Karpas-422 (cell line): ENCODE data around the gene PDCL2. TPM values are rescaled to one million over a fixed set of nuclear protein-coding genes. Genes with fewer than 3 reads are reported as not detected.
"Not testable (repeated sequence)": the region's sequence is repeated elsewhere in the genome, so short reads cannot be mapped to it uniquely, and the experiment has no call there.

Experiments used
- DNase-seq: peaks from one replicate; pipeline ENCODE4 v3.0.0-alpha.2; 2015
- H2AFZ ChIP-seq: fragments of 200-600 bp; sonication (generic); 2 replicates; pipeline ENCODE4 v1.6.1; 2014; ENCODE audit warnings: antibody characterized with exemption, low read length, mixed read lengths
- H3K27ac ChIP-seq: fragments of 200-600 bp; sonication (generic); 2 replicates; pipeline ENCODE4 v1.5.1; 2014; ENCODE audit warnings: mild to moderate bottlenecking, low read length, moderate library complexity
- H3K27me3 ChIP-seq: fragments of 200-600 bp; sonication (generic); 2 replicates; pipeline ENCODE4 v1.6.1; 2014; ENCODE audit warnings: low read length, mixed read lengths
- H3K36me3 ChIP-seq: fragments of 200-600 bp; sonication (generic); 2 replicates; pipeline ENCODE4 v1.6.1; 2014; ENCODE audit warnings: low read length, mixed read lengths; ENCODE audit not compliant: insufficient read depth
- H3K4me1 ChIP-seq: fragments of 200-600 bp; sonication (generic); 2 replicates; pipeline ENCODE4 v1.6.1; 2014; ENCODE audit warnings: mild to moderate bottlenecking, low read length, mixed read lengths
- H3K4me2 ChIP-seq: fragments of 200-600 bp; sonication (generic); 2 replicates; pipeline ENCODE4 v1.6.1; 2014; ENCODE audit warnings: low read length, low read depth, mild to moderate bottlenecking; ENCODE audit not compliant: poor library complexity, severe bottlenecking
- H3K4me3 ChIP-seq: fragments of 200-600 bp; sonication (generic); 2 replicates; pipeline ENCODE4 v1.5.1; 2014; ENCODE audit warnings: mild to moderate bottlenecking, antibody characterized with exemption, low read length, mixed read lengths
- H3K79me2 ChIP-seq: fragments of 200-600 bp; sonication (generic); 2 replicates; pipeline ENCODE4 v1.6.1; 2014; ENCODE audit warnings: mild to moderate bottlenecking, low read length, mixed read lengths
- H3K9ac ChIP-seq: fragments of 200-600 bp; sonication (generic); 2 replicates; pipeline ENCODE4 v1.6.0; 2014; ENCODE audit warnings: low read length
- H3K9me2 ChIP-seq: fragments of 200-600 bp; sonication (generic), shearing (Covaris generic); replicated peaks from 2 replicates; pipeline ENCODE4 v1.6.0; 2014; ENCODE audit warnings: mild to moderate bottlenecking, low read length, moderate library complexity; ENCODE audit not compliant: insufficient read depth
- H3K9me3 ChIP-seq: fragments of 300-700, 200-600 bp; sonication (generic); 2 replicates; pipeline ENCODE4 v1.6.1; 2014; ENCODE audit warnings: low read length, mixed read lengths
- H4K20me1 ChIP-seq: fragments of 200-600 bp; sonication (generic); 2 replicates; pipeline ENCODE4 v1.6.1; 2014; ENCODE audit warnings: mild to moderate bottlenecking, antibody characterized with exemption, low read length, low read depth; ENCODE audit not compliant: insufficient read depth
- total RNA-seq: library from RNA; depleted of rRNA; stranded (reverse); fragments of >200 nt; shearing (Covaris generic); gene quantifications from 2 replicates; pipeline ENCODE4 v1.2.3, GENCODE V29; 2014; ENCODE audit warnings: low replicate concordance

The PDCL2 gene
- total RNA-seq, 1 experiment from 2014 or later, result not detected

DNA sequence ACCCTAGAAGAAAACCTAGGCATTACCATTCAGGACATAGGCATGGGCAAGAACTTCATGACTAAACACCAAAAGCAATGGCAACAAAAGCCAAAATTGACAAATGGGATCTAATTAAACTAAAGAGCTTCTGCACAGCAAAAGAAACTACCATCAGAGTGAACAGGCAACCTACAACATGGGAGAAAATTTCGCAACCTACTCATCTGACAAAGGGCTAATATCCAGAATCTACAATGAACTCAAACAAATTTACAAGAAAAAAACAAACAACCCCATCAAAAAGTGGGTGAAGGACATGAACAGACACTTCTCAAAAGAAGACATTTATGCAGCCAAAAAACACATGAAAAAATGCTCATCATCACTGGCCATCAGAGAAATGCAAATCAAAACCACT lies 32.0 kb upstream of the PDCL2 start:
- H3K4me2 ChIP-seq, H4K20me1 ChIP-seq, H3K27me3 ChIP-seq, H3K79me2 ChIP-seq, DNase-seq, H3K36me3 ChIP-seq, H3K27ac ChIP-seq, H2AFZ ChIP-seq, H3K9me2 ChIP-seq, H3K4me1 ChIP-seq, H3K9ac ChIP-seq, H3K9me3 ChIP-seq, H3K4me3 ChIP-seq: not testable (repeated sequence)

DNA sequence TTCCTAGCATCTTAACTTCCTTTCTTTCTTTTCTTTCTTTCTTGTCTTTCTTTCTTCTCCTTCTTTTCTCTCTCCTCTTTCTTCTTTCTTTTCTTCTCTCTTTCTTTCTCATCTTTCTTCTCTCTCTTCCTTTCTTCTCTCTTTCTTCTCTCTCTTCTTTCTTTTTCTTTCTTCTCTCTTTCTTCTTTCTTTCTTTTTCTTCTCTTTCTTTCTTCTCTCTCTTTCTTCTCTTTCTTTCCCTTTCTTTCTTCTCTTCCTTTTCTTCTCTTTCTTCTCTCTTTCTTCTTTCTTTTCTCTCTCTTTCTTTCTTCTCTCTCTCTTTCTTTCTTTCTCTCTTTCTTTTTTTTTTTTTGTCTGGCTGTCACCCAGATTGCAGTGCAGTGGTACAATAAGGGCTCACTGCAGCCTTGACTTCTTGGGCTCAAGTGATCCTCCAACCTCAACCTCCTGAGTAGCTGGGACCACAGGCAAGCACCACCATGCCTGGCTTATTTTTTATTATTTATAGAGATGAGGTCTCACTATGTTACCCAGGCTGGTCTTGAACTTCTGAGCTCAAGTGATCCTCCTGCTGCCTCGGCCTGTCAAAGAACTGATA lies 26.6 kb upstream of the PDCL2 start:
- Histone ChIP-seq H3K4me3 (no peak overlapping the region), H3K9ac (no peak overlapping the region), H3K79me2 (no peaks in the 10 kb centered on the region), H3K36me3 (no peaks in the 10 kb centered on the region), H2AFZ (no peak overlapping the region), H3K4me2 (no peak overlapping the region), H3K27ac (no peak overlapping the region), H3K9me3 (no peaks in the 10 kb centered on the region), H3K9me2 (no peaks in the 10 kb centered on the region), H4K20me1 (no peaks in the 10 kb centered on the region), H3K27me3 (no peaks in the 10 kb centered on the region), H3K4me1 (no peaks in the 10 kb centered on the region)
- no peak for DNase-seq

DNA sequence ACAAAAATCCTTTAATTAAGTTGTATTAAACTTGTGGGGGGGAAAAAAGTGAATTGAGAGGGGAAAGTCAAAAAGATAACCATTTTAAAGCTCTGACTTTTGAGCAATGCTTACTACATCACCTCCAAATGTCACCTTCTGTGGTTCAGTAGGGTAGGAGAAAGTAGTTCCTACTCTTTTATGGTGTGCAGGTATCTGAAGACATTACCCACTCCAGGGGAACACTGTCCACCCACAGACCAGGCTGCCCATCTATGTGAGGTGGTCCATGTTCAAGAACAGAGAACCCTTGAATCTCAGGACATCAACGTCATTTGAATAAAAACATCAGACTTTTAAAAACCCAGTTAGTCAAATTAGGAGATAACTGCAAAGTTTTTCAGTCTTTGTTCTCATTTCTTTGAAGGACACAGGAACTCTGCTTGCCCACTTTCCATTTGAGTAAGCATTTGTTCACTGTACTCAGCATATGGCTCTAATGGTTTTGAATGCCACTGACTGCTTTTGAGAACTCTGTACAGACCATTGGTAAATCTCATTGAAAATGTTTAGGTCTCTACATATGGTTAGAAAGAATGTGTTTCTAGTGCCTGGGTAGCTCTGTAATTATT lies 25.6 kb upstream of the PDCL2 start:
- Histone ChIP-seq H4K20me1 (no peaks in the 10 kb centered on the region), H3K4me1 (no peaks in the 10 kb centered on the region), H3K4me3 (no peak overlapping the region), H3K27me3 (no peaks in the 10 kb centered on the region), H3K4me2 (no peak overlapping the region), H3K36me3 (no peaks in the 10 kb centered on the region), H3K9ac (no peak overlapping the region), H3K79me2 (no peaks in the 10 kb centered on the region), H2AFZ (no peak overlapping the region), H3K27ac (no peak overlapping the region), H3K9me3 (no peaks in the 10 kb centered on the region), H3K9me2 (no peaks in the 10 kb centered on the region)
- no peak for DNase-seq

DNA sequence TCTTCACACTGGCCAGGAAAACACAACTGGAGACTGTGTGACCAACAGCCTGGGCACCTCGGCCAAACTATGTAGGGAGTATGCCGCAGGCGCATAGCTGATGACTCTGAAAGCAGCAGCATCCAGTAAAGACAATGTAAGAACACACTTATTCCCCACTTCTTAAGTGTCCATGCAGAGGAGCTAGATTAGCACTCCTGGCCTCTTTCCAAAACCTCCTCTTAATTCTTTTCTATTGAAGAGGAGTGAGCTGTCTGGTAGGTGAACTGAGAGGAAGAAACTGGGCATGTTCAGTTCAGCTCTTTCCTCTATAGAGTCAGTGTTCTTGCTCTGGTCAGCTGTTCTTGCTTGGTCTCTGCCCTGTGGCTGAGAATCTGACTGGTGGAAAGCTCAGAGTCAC lies 23.0 kb upstream of the PDCL2 start:
- Histone ChIP-seq H3K36me3 (no peaks in the 10 kb centered on the region), H3K9ac (no peak overlapping the region), H3K4me1 (no peaks in the 10 kb centered on the region), H3K4me3 (no peak overlapping the region), H2AFZ (no peak overlapping the region), H3K27me3 (no peaks in the 10 kb centered on the region), H3K27ac (no peak overlapping the region), H3K79me2 (no peaks in the 10 kb centered on the region), H3K9me3 (no peaks in the 10 kb centered on the region), H4K20me1 (no peaks in the 10 kb centered on the region), H3K4me2 (no peak overlapping the region), H3K9me2 (no peaks in the 10 kb centered on the region)
- DNase-seq, result no peak

DNA sequence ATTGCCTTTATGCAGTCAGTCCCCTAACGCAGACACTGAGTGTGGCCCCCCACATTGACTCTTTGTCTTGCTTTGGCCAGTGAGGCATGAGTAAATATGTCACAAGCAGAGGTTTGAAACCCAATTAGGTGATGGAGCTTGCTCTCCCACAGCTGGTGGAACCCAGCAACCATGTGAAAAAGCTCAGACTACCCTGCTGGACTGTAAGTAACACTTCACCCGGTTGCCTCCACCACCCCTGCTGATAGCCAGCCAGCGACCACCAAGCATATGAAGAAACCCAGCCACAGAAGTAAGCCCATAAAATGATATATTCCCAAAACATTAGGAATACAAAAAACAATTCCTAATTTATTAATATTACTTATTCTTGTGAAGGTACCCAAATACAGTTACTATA lies 21.6 kb upstream of the PDCL2 start:
- H2AFZ ChIP-seq, result no peak overlapping the region

DNA sequence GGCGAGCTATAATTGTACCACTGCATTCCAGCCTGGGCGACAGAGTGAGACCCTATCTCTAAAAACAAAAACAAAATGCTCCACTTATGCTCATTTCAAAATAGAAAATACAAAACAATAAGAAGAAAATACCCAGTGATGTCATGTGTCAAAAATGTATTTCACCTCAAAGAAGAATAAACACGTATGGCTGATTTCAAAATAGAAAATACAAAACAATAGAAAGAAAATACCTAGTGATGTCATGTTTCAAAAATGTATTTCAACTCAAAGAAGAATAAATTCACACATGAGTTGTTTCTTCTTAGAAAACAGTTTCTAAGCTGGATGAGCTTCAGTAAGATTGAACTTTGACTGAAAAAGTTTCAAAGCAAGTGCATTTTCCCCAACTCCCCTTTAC lies 20.3 kb upstream of the PDCL2 start:
- H3K9me3 ChIP-seq, result no peaks in the 10 kb centered on the region
- no peak overlapping the region for H3K4me2 ChIP-seq
- no peaks in the 10 kb centered on the region for H3K79me2 ChIP-seq
- no peaks in the 10 kb centered on the region for H3K36me3 ChIP-seq
- no peak overlapping the region for H3K4me3 ChIP-seq
- no peak overlapping the region for H3K27ac ChIP-seq
- no peaks in the 10 kb centered on the region for H3K4me1 ChIP-seq
- H4K20me1 ChIP-seq, result no peaks in the 10 kb centered on the region
- no peak overlapping the region for H2AFZ ChIP-seq
- no peak for DNase-seq
- H3K27me3 ChIP-seq, result no peaks in the 10 kb centered on the region
- H3K9me2 ChIP-seq, result no peaks in the 10 kb centered on the region
- no peak overlapping the region for H3K9ac ChIP-seq

More for the DNA sequence above, 21.6 kb upstream of the PDCL2 start:
- H3K4me3 ChIP-seq, result no peak overlapping the region
- H3K9me3 ChIP-seq, result no peaks in the 10 kb centered on the region
- H3K79me2 ChIP-seq, result no peaks in the 10 kb centered on the region
- no peaks in the 10 kb centered on the region for H4K20me1 ChIP-seq
- DNase-seq, result no peak
- no peak overlapping the region for H3K9ac ChIP-seq
- H3K4me2 ChIP-seq, result no peak overlapping the region
- H3K27ac ChIP-seq, result no peak overlapping the region
- H3K4me1 ChIP-seq, result no peaks in the 10 kb centered on the region
- H3K27me3 ChIP-seq, result no peaks in the 10 kb centered on the region
- no peaks in the 10 kb centered on the region for H3K9me2 ChIP-seq
- H3K36me3 ChIP-seq, result no peaks in the 10 kb centered on the region

DNA sequence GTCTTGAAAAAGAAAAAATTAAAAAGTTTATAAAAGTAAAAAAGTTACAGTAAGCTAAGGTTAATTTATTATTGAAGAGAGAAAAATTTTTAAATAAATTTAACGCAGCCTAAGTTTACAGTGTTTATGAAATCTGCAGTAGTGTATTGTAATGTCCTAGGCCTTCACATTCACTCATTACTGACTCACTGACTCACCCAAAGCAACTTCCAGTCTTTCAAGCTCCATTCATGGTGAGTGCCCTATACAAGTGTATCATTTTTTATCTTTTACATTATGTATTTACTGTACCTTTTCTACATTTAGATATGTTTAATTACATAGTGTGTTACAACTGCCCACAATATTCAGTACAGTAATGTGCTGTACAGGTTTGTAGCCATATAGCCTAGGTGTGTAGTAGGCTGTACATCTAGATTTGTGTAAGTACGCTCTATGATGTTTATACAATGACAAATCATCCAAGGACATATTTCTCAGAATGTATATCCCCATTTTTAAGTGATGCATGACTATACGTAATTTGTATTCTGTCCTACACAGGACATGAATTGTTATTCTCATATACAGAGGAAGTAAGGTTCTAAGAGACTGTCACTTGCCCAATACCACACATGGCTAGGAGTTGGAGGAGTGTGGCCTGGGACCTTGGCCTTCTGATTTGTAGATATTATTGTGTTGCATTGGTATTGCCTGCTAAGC lies 19.5 kb upstream of the PDCL2 start:
- Histone ChIP-seq H3K27me3 (no peaks in the 10 kb centered on the region), H4K20me1 (no peaks in the 10 kb centered on the region), H3K4me1 (no peaks in the 10 kb centered on the region), H2AFZ (no peak overlapping the region), H3K4me2 (no peak overlapping the region), H3K27ac (no peak overlapping the region), H3K9me3 (no peaks in the 10 kb centered on the region), H3K4me3 (no peak overlapping the region), H3K36me3 (no peaks in the 10 kb centered on the region), H3K79me2 (no peaks in the 10 kb centered on the region), H3K9ac (no peak overlapping the region), H3K9me2 (no peaks in the 10 kb centered on the region)
- DNase-seq, result no peak

DNA sequence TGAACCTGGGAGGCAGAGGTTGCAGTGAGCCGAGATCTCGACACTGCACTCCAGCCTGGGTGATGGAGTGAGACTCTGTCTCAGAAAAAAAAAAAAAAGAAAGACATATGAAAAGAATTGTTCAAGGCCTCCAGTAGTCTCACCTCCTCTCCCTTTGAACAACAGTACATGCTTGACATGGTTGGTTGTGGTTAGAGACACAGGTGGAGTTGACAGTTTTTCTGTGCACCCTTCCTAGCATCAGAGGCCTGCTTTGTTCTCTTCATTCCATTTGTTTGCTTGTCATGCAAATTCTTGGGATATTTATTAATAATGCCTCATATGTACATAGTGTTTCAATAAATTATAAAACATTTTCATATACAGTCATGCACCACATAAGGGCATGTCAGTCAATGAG lies 18.3 kb upstream of the PDCL2 start:
- Histone ChIP-seq H3K27me3 (no peaks in the 10 kb centered on the region), H3K27ac (no peak overlapping the region), H3K4me2 (no peak overlapping the region), H3K79me2 (no peaks in the 10 kb centered on the region), H3K36me3 (no peaks in the 10 kb centered on the region), H4K20me1 (no peaks in the 10 kb centered on the region), H3K9ac (no peak overlapping the region), H2AFZ (no peak overlapping the region), H3K9me2 (no peaks in the 10 kb centered on the region), H3K4me1 (no peaks in the 10 kb centered on the region), H3K9me3 (no peaks in the 10 kb centered on the region), H3K4me3 (no peak overlapping the region)
- DNase-seq, result no peak
